ENCODE data around the gene LARP4B.
"Not testable (repeated sequence)": the region's sequence is repeated elsewhere in the genome, so short reads cannot be mapped to it uniquely, and the experiment has no call there.

Gene LARP4B

GRCh38 chr10:955820-956217 lies 24.3 kb upstream of the LARP4B start:
- no peak for DNase-seq

DNA sequence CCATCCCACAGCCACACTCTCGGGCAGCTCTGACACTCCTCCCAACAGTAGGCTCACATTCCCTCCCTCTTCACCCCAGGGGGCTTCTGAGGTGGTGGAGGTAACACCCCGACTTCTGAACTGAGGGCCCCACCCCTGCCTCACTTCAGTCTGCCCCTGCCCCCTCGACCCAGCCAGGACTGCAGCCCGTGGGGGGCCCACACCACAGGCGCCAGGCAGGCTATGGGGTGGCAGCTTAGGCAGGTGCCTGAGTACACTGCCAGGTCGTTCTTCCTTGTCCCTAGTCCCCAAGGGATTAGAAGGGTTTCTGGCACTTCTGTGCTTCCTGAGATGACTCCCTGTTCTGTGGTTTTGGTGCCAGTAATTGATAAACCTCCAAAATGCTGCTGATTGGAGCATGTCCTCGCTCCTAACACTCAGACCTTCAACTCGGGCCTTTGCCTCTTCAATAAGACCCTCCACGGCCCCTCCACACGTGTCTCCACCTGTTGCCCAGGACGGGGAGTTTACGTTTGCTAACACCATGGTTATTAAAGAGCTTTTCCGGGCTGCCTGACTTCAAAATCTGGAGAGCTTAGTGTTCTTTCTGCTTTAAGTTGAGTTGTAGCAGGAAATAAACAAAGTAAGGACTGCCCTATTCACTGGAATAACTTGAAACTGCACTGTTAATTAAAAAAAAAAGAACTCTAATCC lies 23.8 kb upstream of the LARP4B start:
- DNase-seq: peak; percentile 36

GRCh38 chr10:954396-954795 lies 22.9 kb upstream of the LARP4B start:
- DNase-seq: no peak

GRCh38 chr10:953836-954235 lies 22.3 kb upstream of the LARP4B start:
- no peak for DNase-seq

DNA sequence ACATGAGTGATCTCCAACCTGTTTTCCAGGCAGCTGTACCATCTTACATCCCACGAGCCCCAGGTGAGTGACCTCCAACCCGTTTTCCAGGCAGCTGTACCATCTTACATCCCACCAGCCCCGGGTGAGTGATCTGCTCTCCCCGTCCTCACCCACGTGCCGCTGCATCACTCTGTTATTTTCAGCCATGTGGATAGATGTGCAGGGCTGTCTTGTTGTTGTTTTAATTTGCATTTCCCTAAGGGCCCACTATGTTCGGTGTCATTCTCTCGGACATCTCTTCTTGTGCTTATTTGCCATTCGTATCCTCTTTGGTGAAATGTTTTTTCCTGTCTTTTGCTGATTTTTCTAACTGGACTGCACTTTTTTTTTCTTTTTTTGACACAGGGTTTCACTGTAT lies 17.9 kb upstream of the LARP4B start:
- DNase-seq: no peak

DNA sequence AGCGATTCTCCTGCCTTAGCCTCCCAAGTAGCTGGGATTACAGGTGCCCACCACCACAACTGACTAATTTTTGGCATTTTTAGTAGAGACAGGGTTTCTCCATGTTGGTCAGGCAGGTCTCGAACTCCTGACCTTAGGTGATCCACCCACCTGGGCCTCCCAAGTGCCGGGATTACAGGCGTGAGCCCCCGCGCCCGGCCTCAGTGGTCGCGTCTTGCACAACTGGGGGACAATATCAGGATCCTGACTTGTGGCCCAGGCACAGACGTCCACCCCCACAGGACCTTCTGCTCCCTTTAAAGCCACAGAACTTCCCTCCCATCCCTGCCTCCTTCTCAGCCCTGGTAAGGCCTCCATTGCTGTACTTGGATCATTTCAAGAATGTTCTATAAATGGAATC lies 16.8 kb upstream of the LARP4B start:
- no peak for DNase-seq

DNA sequence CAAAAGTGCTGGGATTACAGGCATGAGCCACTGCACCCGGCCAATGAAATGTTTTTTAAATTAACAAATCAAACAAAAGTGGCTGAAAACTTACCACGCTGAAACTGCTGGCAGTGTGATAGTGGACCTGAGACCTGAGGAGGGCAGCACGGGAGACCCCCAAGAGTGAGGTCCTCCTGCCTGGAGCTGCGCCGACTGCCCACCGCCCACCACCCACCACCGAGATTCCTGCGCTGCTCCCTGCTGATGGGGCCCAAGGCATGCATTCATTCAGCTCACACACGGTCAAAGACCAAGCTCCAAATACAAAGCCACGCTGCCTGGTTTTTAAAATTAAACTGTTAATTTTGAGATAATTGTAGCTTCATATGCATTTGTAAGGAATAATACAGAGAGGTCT lies 16.4 kb upstream of the LARP4B start:
- no peak for DNase-seq

GRCh38 chr10:947051-947450 lies 15.5 kb upstream of the LARP4B start:
- DNase-seq: no peak

DNA sequence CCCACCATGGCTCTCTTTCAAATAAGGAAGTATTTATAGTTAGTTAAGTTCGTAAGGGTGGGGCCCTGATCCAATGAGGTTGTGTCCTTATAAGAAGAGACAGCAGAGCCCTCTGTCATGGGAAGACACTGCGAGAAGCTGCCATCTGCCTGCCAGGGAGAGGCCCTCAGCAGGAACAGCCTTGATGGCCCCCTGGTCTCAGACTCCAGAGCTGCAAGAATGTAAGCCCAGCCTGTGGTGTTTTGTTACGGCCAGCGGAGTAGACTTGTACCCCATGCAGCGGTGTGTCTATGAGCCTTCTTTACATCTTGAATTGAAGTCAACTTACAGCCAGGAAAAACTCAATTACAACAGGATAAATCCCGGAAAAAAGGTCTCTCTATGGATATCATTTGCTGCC lies 14.3 kb upstream of the LARP4B start:
- no peak for DNase-seq

DNA sequence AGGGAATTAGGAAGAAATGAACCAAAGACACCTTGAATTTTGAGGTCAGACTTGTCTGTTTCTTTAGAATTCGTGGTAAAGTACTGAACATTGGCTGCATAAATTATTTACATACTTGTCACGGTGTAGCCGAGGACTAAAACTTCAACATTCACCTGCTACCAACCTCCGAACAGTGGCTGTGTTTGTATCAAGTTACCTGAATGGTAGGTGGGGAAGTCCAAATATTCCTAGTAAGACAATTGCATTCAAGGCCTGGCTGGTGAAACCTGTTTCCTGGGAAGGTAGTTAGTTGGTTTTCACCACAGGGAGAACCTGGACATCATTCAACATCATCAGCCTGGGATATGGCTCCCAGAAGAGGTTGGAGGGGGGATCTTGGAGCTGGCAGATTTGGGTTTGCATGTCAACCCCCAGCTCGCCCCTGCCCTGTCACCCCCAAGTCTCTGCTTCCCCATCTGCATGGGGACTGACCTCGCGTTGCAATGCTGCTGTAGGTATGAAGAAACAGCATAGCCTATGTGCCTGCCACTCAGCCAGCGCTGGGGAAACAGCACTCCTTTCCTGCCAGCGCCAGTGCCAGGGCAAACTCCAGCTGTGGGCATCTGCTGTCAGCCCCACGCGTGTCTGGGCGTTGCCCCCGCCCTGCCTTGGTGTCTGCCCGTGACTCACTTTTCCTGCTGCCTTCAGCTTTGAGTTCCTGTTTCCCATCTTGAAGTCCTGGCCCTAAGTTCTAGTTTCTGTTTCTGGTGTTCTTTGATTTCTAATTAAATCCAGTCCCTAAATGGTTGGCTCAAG lies 12.7 kb upstream of the LARP4B start:
- no peak for DNase-seq

DNA sequence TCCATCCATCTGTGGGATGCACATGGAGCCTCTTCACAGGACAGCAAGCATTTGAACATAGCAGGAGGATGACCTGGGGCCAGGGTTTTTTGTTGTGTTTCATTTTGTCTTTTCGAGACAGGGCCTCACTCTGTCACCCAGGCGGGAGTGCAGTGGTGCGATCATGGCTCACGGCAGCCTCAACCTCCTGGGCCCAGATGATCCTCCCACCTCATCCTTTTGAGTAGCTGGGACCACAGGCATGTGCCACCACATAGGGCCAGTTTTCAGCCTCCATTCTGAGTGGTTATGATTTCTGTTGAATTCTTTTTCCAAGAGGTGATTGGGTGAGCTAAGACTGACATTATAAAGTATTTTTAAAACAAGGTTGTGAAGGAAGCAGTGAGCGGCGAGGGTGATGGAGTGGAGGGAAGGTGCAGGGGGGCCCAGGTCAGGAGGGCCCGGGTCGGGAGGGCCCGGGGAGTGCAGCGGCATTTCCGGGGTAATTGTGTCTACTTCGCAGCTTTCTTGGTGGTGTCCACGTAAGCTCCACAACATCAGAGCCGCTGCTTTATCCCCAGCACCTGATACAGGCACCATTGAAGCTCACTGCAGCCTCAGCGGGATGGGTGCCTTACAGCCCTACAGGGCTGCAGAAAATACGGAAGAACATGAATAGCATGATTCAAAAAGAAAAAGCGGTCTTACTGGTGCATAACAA lies 12.0 kb upstream of the LARP4B start:
- DNase-seq: no peak

GRCh38 chr10:938941-939678 lies 7.6 kb upstream of the LARP4B start:
- DNase-seq: no peak

DNA sequence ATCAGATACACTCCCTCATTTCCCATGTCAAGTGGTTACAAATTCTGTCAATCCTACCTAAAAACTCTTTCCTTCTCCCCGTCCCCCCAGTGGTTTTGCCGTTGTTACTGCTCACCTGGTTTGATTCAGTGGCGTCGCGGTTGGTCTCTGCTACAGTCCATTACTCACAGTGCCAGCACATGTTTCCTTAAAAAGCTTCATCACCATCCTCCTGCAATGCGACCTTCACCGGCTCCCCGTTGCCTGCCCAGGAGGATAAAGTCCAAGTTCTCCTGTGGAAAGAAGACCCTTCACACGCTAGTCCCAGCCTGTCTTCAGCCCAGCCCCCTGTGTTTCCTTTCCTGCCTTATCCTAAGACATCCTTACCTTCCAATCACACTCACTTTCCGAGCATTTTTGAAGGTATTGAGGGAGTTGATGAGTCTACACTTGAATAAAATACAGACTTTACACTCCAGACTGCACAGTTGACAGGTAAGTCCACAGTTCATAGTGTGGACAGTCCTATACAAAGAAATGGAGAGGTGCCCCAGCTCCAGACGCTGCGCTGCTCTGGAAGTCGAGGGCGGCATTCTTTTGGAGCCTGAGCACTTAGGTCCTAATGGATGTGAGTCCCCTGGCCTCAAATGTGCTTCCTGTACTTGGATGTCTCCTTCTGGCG lies 3.4 kb upstream of the LARP4B start:
- no peak for DNase-seq

- not testable (repeated sequence) for DNase-seq
These were observed 2.7 kb upstream of the LARP4B start for GRCh38 chr10:934165-934564.

DNA sequence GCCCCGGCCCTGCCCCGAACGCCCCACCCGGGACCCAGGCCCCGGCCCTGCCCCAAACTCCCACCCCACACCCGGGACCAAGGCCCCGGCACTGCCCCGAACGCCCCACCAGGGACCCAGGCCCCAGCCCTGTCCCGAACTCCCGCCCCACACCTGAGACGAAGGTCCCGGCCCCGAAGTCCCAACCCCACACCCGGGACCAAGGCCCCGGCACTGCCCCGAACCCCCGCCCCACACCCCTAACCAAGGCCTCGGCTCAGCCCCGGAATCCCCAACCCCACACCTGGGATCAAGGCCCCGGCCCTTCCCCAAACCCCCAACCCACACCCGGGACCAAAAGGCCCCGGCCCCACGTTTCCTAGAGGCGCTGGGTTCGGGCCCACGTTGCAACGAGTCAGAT lies 1.1 kb upstream of the LARP4B start:
- DNase-seq: no peak

- no peak for DNase-seq
These were observed 730 bp downstream of the LARP4B start for GRCh38 chr10:930625-931325.

GRCh38 chr10:929960-930624 lies 1.4 kb downstream of the LARP4B start:
- DNase-seq: no peak

GRCh38 chr10:927131-927530 lies 4.4 kb downstream of the LARP4B start:
- no peak for DNase-seq

- no peak for DNase-seq
These were observed 5.3 kb downstream of the LARP4B start for GRCh38 chr10:926075-926698.

DNA sequence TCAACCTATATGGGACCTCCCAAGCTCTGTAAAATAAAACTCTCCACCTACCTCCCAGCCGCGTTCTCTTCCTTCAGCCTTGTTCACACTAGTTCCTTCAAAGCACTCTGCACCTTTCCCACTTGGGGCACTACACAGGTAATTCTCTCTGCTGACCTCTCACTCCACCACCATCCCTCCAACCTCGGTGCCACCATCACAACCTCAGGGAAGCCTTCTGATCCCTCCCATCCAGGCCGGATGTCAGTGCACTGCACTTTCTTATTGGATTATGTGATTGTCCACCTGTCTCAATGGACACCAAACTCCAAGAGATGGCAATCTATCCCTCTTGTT lies 7.0 kb downstream of the LARP4B start:
- no peak for DNase-seq

DNA sequence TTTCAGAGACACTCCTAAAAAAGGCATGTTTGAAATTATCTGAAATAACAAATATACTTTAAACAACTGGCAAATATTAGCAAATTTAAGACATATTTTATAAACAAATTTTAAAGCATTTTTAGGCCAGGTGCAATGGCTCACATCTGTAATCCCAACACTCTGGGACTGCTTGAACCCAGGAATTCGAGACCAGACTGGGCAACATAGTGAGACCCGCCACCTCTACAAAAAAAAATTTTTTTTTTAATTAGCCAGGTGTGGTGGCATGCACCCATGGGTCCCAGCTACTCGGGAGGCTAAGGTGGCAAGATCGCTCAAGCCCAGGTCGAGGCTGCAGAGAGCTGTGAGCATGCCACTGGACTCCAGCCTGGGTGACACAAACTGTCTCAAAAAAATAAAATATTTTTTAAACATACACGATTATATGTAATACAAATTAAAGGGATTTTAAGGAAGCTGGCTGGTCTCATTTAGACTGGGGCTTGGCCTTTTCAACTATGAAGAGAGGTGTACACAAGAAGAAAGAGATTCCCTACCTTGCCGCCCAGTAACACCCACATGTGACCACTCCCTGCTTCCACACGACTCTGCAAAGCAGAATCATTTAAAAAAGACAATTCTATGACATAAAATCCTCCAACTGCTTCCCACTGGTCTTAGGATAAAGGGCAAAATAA lies 7.5 kb downstream of the LARP4B start:
- no peak for DNase-seq
